Skin epidermis (tissue), 12 donors: ENCODE results near the gene GGACT.

Source experiments
- H3K27ac ChIP-seq, 21 experiments: fragments of 200-600 bp; sonication (generic) in 11 of 21; one replicate each; pipeline ENCODE4 v1.5.0; 2020; ENCODE audit warnings: mild to moderate bottlenecking in 3 of 21, inconsistent platforms in 2 of 21, moderate library complexity in 2 of 21
- H3K4me3 ChIP-seq, 7 experiments: fragments of 200-600 bp; sonication (generic) in 2 of 7; one replicate each; pipeline ENCODE4 v1.5.0; 2020; ENCODE audit warnings: inconsistent platforms in 2 of 7, mild to moderate bottlenecking in 2 of 7, moderate library complexity in 1 of 7

The GGACT gene

GRCh38 chr13:100495455-100495854, 93.1 kb downstream of the GGACT start:
- H3K4me3 ChIP-seq = no peak overlapping the region
- H3K27ac ChIP-seq = no peak overlapping the region

- Histone ChIP-seq H3K27ac (no peak overlapping the region), H3K4me3 (no peak overlapping the region)
Observed at GRCh38 chr13:100493418-100493817, 95.2 kb downstream of the GGACT start.

- Histone ChIP-seq H3K4me3 (no peak overlapping the region), H3K27ac (peak overlapping the region in 3 of 21 experiments; percentile 11 to 29 (median 29))
Observed at GRCh38 chr13:100491164-100491842, 97.3 kb downstream of the GGACT start.

- Histone ChIP-seq H3K4me3 (no peak overlapping the region), H3K27ac (peak overlapping the region in 1 of 21 experiments; percentile 29)
Observed at GRCh38 chr13:100490692-100491091, 97.9 kb downstream of the GGACT start.

GRCh38 chr13:100485265-100485664, 103.3 kb downstream of the GGACT start:
- Histone ChIP-seq H3K27ac (no peak overlapping the region), H3K4me3 (no peak overlapping the region)

- Histone ChIP-seq H3K27ac (no peak overlapping the region), H3K4me3 (no peak overlapping the region)
Observed at GRCh38 chr13:100484702-100485101, 103.9 kb downstream of the GGACT start.

- Histone ChIP-seq H3K27ac (no peak overlapping the region), H3K4me3 (no peak overlapping the region)
Observed at GRCh38 chr13:100483841-100484381, 104.7 kb downstream of the GGACT start.

- H3K27ac ChIP-seq = no peak overlapping the region
- H3K4me3 ChIP-seq = no peak overlapping the region
Observed at GRCh38 chr13:100483139-100483538, 105.5 kb downstream of the GGACT start.

- Histone ChIP-seq H3K4me3 (no peak overlapping the region), H3K27ac (no peak overlapping the region)
Observed at GRCh38 chr13:100480676-100481075, 107.9 kb downstream of the GGACT start.
